OCI-M1 (cell line): ENCODE results near the gene PSD4.
A peak's percentile ranks its signal among the peaks of the same experiment; 100 is the strongest.
"Not testable (repeated sequence)": the region's sequence is repeated elsewhere in the genome, so short reads cannot be mapped to it uniquely, and the experiment has no call there.

Source experiments
- DNase-seq: peaks from one replicate; lab custom pipeline; 2025; lab: John Stamatoyannopoulos, UW

PSD4 gene

DNA sequence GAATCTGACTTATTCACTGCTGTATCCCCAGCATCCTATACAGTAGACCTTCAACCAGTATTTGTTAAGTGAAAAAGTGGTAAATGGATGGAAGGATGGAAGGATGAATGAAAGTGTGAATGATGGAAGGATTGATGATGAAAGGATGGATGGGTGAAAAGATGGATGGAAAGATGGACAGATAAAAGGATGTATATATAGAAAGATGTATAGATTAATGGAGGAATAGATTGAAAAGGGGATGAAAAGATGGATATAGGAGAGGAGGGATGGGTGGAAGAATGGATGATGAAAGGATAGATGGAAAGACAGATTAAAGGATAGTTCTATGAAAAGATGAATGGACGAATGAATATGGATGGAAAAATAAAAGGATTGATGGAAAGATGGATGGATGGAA, 50.0 kb downstream of the PSD4 start:
- DNase-seq: no peak

DNA sequence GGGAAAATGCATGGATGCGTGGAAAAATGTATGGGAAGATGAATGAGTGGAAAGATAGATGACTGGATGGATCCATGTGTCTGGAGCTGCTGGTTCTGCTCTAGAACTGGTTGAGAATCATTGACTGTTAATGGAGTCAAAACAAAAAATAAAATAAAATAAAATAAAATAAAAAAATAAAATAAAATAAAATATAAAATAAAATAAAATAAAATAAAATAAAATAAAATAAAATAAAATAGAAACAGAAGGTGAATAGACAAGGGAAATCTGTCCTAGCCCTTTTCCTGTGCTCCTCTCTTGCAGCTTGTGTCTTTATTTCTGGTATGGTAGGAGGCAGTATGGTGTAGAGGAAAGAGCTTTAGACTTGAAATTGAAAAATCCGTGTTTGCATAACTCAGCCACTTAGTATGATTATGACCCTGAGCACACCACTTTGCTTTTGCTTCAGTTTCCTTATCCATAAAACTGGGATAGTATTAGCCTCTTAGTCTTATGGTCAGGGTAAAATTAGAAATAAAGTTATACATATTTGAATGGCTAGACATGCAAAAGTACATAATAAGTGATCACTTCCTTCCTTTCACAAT, 51.0 kb downstream of the PSD4 start:
- DNase-seq: no peak

DNA sequence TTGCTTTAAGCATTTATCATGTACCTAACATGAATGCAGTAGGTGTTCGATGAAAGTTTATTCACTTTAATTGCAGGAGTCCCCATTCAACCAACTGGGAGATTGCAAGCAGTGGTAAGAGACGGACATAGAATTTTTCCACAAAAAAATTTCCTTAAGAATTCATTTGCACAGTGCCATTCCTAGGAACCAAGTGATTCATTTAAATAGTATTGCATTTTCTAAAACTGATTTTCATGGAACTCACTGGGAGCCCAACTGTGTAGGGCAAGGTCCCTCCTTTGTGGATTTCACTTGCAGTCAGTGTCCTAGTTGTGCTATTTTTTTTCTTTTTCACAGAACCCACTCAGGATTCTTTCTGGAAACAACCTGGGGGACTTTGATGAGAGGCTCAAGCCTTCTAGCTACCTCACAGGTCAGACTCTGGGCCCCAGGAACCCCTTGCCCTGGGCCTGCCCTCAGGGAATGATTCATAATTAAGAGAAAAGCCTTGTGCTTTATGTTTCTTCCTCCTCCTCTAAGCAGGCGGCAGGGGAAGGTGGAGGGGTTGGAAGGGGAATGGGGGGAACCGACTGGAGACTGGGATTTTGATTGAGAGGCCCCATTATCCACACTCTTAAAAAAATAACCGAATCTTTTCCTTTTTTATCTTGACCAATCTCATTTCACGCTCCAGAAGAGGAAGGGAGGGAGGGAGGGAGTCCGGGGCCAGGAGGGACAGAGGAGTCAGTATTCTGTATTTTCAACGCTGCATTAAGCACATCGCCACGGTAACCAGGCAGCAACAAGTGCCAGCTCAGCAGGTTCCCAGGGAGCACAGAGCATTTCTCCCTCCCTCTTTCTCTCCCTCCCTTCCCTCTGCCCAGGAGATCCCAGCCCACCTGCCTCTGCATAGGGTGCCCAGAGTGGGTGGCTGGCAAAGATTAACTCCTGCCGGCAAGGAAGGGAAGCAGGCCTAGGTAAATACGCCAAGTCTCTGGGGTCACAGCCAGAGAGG, 51.8 kb downstream of the PSD4 start:
- no peak for DNase-seq

DNA sequence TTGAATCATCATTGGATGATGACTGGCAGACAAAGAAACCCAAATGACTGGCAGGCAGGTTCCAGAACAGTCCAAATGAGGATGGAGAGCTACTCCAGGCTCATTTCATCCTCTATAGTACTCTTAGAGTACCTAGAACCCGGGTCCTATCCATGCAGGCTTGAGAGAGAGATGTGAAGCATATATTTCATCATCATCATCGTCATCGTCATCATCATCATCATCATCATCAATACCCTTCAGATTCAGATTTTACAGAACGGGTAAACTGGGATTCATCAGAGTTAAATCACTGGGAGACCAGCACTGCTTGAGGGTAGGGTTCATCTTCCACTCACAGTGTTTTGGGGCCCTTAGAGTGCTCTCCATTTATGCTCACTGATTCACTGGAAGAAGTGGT, 52.7 kb downstream of the PSD4 start:
- no peak for DNase-seq

DNA sequence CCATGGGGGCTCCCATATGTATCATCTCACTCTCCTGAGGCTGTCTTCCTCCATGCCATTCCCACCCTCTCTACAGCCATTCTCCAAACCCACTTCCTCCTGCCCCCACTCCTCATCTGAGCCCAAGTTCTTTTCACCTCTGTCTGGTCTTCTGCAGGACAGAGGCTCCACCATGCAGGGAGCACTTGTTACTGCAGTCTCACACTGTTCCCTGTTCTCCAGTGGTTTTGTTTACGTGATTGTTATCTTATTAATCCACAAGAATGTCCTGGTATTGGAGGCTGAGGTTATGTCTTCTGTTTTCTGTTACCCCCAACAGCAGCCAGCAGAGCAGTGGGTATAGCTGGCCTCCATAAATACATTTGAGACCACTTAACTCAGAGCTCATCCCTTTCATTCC, 53.5 kb downstream of the PSD4 start:
- DNase-seq: no peak

DNA sequence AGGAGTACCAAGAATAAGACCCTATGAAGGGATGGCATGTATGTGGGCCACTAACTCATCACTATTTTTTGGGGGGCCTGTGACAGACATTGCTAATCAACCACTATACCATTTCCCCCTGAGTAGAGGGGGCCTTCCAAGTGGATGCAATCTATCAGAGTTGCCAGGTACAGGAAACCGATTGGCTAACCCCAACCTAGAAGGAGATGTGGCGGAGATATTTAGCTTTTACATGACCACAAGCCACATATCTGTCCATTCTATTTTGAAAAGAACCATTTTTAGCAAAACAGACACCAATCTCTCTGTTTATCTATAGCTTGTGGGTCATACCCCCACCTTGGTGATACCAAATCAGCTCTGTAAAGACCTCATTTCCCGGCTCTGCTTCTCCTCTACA, 53.9 kb downstream of the PSD4 start:
- DNase-seq: no peak

DNA sequence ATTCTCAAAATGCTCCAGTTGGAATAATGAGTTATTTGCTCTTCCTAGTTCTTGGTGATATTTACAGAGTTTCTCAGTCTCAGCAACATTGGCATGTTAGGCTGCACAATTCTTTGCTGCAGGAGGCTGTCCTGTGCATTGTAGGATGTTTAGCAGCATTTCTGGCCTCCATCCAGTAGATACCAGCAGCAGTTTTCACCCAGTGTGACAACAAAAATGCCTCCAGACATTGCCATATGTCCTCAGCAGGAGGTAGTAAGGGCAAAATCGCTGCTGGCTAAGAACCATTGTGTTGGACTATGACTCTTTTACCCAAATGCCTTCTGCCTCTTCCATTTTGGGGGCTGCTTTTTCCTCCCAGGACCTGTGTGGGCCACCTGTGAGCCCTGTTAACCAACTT, 54.6 kb downstream of the PSD4 start:
- DNase-seq: no peak

DNA sequence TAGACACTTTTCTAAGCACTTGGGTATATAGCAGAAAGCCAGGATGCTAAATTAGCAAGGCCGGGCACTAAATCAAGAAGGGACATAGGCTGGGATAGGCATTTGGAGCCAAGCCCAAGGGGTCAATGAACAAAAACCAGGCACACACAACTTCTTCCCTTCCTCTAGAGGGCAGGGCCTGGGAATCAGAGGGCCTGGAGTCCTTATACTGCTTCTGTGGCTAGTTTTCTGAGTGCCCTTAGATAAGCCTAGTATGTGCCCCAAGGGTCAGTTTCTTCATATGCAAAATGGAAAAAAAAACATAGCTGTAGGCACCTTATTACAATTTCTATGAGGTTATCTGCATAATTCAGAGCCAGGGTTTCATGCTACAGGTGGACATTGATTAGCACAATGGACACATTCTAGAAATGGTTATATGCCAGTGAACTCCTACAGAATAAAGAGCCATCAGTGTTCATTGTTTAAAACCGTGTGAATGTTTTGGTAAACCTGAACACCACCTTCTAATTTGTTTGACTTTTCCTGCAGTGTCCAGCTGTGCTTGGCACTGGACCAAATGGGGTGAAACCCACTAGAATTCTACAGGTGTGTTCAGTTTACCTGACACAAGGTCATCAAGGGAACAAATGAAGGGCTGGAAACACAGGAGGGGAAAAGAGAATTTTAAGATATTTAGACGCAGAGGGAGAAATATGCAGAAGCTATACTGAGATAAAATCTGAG, 55.4 kb downstream of the PSD4 start:
- peak; percentile 7 for DNase-seq

DNA sequence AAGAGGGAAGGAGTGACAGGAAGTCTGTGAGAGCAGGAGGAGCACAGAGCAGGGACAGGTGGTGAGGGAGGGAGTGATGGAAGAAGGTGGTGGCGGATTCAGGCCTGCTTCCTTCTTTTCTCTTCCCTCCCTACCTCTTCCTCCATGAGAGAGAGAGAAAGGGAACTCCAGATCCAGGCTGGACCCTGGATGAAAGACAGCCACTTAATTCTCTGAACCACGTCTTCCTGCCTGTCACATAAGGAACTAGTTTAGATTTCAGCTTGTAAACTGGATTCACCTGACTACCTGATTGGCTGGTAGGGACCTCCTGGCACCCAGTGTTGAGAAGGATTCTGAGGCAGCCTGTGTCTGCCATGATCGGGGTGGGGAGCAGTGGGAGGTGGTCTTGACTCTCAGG, 56.0 kb downstream of the PSD4 start:
- no peak for DNase-seq

DNA sequence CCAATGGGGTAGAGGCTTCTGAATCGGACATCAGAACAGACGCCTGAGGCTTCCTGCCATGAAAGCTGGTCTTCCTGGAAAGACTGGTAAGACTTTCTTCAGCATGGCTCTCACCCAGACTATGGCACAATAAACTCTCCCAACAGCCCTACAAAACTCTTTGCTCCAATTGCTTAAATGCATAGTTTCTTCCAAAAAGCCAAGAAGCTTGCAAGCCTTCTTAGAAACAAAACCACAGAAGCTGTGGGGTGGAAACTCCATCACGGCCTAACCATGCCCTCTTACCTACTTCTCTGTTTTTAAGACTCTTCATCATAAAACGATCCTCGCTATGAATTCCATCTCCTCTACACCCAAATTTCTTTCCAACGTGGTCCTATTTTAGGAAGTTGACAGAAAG, 56.8 kb downstream of the PSD4 start:
- DNase-seq: peak; percentile 11

DNA sequence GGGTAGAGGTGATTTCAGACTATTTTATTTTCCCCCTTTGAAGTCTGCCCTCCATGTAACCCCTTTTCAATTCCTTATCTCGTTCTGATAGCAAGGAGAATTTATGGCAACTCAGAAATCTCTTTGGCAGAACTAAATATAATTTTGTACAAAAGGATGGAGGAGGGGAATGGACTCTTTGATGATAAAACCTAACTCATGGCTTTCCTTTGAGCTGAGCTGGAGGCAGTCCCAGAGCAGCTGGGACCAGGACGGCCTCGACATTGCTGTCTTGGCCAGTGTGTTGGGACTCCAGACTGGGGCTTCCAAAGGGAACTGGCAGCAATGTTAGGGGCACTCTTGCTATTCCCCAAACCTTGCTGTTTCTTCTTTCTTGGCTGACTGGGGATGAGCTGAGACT, 57.3 kb downstream of the PSD4 start:
- DNase-seq: no peak

DNA sequence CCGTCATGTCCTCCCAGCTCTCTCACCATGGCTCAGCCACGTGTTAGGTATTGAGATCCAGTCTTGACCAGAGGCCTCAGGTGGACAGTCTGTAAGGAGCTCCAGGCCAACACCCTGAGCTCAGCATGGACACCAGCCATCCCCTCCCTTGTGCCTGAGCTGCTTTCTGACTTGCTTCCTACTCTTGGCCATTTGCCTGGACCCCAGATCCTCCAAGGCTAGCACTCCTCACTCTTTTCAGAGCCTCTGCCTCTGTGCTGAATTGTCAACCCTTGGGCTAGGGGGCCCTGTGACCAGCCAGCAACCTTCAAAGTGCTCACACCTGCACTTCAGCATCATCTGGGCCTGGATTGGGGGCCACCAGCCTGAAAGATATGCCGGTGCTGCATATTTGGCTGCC, 58.4 kb downstream of the PSD4 start:
- no peak for DNase-seq

DNA sequence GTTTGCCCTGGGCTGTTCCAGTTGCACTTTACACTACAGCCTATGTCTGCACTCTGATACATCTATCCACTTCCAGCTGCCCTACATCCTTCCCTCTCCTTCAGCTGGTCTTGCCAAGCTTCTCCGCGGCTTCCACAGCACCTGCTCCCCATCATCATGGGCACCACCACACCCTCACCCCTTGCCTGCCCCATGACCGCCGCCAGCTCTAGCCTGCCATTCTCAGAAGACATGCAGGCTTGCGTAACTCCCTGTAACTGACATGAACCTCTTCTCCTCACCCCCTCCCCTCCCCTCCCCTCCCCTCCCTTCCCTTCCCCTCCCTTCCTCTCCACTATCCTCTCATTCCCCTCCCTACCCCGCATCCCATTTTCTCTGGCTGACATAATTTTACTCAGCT, 59.0 kb downstream of the PSD4 start:
- DNase-seq: no peak

DNA sequence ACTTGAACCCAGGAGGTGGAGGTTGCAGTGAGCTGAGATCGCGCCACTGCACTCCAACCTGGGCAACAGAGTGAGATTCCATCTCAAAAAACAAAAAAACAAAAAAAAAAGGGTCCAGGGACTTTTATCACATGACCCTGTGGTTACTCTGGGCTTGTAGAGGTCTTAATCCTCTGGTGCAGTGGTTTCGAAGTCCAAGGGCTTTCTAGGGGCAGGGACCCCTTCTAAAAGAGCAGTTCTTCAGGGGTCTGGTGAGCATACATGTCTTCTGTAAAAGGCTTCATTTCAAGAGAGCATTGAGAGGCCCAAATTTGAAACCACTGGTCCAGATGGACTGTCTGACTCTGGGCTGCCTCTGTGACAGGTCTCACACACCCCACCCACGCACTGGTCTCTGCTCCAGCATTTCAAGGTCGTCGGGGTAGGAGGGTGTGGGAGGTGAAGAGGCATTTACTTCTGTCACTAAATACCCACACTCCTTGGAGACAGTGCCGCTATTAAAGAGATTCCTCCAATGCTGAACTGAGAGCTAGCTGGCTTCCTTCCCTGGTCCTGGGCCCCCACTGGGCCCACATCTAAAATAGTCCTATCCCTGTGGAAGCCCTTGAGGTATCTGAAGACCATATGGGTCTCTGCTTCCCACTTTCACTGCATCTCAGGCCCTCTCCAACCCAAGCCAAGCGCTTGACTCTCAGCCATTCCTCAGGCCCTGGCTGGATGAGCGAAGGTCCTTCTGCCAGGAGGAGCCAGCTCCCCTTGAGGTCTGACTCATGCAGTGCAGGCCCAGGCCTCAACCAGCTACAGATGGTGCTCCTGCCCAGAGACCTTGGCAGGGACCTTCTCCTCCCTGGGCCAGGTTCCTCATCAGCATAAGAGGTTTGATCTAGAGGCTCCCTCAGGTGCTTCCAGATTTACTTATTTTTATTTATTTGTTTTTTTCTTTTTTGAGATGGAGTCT, 60.1 kb downstream of the PSD4 start:
- no peak for DNase-seq

DNA sequence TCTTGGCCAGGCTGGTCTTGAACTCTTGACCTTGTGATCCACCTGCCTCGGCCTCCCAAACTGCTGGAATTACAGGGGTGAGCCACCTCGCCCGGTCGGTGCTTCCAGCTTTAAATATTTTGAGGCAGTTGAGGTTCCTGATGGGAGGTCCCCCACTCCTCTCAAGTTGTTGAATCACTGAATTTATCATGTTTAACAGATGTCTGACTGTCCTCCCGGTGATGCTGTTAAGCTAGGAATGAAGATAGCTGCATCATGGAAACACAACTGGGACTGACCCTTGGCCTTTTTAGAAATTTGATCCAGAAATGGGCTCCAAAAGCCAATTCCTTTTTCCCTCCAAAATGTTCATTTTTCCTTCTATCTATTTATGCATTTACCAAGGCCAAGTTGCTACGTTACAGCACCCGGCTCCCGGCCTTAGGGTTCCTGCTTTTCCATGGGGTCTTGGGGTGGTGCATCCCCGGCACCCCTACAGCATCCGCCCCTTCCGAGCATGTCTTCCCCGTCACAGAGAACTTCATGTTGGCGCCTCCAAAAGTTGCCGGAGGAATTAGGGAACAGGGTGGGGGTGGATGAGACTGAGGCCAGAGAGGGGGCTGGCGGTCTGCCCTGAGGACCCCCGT, 61.1 kb downstream of the PSD4 start:
- DNase-seq: no peak

DNA sequence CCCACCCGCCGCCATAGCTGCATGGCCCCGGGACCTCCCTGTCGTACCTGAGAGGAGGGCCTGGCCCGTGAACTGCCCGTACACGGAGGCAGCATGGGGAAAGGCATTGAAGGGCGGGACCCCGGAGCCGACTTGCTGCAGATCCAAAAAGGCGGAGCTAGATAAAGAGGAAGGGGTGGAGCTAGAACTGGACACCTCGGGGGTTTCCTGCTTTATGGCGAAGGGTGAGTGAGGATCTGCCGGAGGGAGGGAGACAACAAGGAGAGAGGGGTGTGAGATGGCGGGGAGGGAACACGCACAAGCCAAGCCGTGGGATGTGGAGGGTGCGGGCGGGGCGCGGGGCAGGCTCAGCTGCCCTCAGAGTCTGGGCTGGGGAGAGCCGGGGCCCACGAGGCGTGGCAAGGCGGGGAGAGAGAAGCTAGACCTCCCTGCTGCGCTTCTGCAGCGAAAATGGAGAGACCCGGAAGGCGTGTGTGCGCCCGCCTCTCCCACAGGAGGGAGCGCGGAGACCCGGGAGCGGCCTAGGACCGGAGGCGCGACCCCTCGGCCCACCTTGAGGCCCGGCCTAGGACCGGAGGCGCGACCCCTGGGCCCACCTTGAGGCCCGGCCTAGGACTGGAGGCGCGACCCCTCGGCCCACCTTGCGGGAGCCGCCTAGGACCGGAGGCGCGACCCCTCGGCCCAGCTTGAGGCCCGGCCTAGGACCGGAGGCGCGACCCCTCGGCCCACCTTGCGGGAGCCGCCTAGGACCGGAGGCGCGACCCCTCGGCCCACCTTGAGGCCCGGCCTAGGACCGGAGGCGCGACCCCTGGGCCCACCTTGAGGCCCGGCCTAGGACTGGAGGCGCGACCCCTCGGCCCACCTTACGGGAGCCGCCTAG, 61.8 kb downstream of the PSD4 start:
- DNase-seq: not testable (repeated sequence)

DNA sequence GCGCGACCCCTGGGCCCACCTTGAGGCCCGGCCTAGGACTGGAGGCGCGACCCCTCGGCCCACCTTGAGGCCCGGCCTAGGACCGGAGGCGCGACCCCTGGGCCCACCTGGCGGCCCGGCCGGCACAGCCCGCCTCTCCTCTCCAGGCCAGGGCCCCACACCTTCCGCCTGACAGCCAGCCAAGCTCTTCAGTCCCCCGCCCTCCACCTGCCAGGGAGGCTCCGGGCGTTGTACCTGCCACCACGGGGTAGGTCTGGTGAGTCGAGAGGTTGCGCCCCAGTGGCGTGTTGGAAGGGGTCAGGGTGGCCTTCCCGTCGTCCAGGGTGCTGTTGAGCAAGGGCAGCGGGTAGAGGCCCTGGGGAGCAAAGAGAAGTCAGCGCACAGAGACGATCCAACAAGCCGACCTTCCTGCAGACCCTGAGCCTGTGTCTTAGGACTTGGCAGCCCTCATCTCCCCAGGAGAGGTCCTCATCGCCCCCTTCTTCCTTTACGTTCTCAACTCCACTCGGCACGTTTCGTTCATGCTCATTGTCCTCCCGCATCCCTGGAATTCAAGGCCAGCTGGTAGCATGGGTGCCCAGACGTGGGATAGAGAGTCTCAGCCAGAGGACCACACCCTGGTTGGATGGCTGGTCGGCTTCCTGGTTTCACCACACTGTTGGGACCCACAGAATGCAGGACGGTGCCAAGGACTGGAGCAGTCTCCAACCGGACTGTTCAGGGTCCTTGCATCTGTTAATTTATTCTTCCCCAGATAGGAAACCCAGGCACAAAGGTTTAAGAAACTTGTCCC, 62.8 kb downstream of the PSD4 start:
- no peak for DNase-seq

DNA sequence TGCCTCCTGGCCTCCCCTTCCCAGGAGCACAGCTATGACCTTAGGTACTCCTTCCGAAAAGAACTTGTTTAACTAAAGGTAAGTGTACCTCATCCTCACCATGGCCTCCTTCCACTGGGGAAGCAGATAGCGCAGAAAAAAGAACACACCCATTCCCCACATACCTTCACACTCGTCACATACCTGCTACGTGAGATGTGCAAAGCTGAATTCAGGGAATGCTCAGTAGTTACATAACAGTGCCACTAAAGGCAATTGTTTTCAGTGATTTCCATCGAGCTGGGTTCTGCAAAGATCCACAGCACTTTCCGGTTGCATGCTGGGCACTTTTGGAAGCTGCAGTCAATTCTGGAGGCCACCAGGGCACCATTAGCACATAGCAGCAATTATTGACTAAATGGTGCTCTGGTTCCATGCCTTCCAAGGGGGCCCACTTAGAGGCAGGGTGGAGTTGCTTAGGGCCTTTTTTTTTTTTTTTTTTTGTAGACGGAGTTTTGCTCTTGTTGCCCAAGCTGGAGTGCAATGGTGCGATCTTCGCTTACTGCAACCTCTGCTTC, 63.9 kb downstream of the PSD4 start:
- no peak for DNase-seq
